ENCODE results near the gene GRID2IP. TPM values are rescaled to one million over a fixed set of nuclear protein-coding genes. Genes with fewer than 3 reads are reported as not detected.

The GRID2IP gene
- polyA plus RNA-seq, 1 donor, result 0.10 TPM

GRCh38 chr7:6562106-6562505 lies 10.8 kb upstream of the GRID2IP start:
- DNase-seq (ENCODE audit: low read depth), result no peak

- no peak for DNase-seq (ENCODE audit: low read depth)
These were observed 8.6 kb upstream of the GRID2IP start for GRCh38 chr7:6559896-6560295.

- DNase-seq (ENCODE audit: low read depth), result no peak
These were observed 7.6 kb upstream of the GRID2IP start for GRCh38 chr7:6558837-6559236.

GRCh38 chr7:6556196-6556595 lies 4.9 kb upstream of the GRID2IP start:
- no peak for DNase-seq (ENCODE audit: low read depth)

GRCh38 chr7:6554848-6555247 lies 3.6 kb upstream of the GRID2IP start:
- DNase-seq (ENCODE audit: low read depth), result no peak

GRCh38 chr7:6553448-6554044 lies 2.3 kb upstream of the GRID2IP start:
- no peak for DNase-seq (ENCODE audit: low read depth)

- DNase-seq (ENCODE audit: low read depth), result no peak
These were observed 3.9 kb downstream of the GRID2IP start for GRCh38 chr7:6547400-6547799.

- no peak for DNase-seq (ENCODE audit: low read depth)
These were observed 4.6 kb downstream of the GRID2IP start for GRCh38 chr7:6546498-6547251.

GRCh38 chr7:6545398-6546126 lies 5.7 kb downstream of the GRID2IP start:
- DNase-seq (ENCODE audit: low read depth), result no peak

- no peak for DNase-seq (ENCODE audit: low read depth)
These were observed 8.9 kb downstream of the GRID2IP start for GRCh38 chr7:6542368-6542767.

- no peak for DNase-seq (ENCODE audit: low read depth)
These were observed 14.7 kb downstream of the GRID2IP start for GRCh38 chr7:6536262-6537260.

GRCh38 chr7:6533893-6534495 lies 17.3 kb downstream of the GRID2IP start:
- DNase-seq (ENCODE audit: low read depth), result no peak

- DNase-seq (ENCODE audit: low read depth), result no peak
These were observed 18.7 kb downstream of the GRID2IP start for GRCh38 chr7:6532516-6532915.

GRCh38 chr7:6531492-6532279 lies 19.6 kb downstream of the GRID2IP start:
- DNase-seq (ENCODE audit: low read depth), result no peak

GRCh38 chr7:6530626-6531491 lies 20.4 kb downstream of the GRID2IP start:
- no peak for DNase-seq (ENCODE audit: low read depth)

GRCh38 chr7:6529643-6530042 lies 21.6 kb downstream of the GRID2IP start:
- no peak for DNase-seq (ENCODE audit: low read depth)

- DNase-seq (ENCODE audit: low read depth), result no peak
These were observed 22.7 kb downstream of the GRID2IP start for GRCh38 chr7:6528401-6529130.

GRCh38 chr7:6526997-6527378 lies 24.3 kb downstream of the GRID2IP start:
- no peak for DNase-seq (ENCODE audit: low read depth)
